HG03565 (cell line): ENCODE measurements around the gene TGFB2.

Experiments used
- ATAC-seq: cut with Tn5 transposase; IDR thresholded peaks from one replicate; pipeline ENCODE4 v1.9.1; 2021; ENCODE audit warnings: mild to moderate bottlenecking, moderate library complexity; ENCODE audit not compliant: unreplicated experiment

TGFB2 gene

GRCh38 chr1:218382261-218382660, 37.1 kb downstream of the TGFB2 start:
- ATAC-seq, result no peak

GRCh38 chr1:218383051-218383450, 37.9 kb downstream of the TGFB2 start:
- no peak for ATAC-seq

GRCh38 chr1:218383681-218384080, 38.5 kb downstream of the TGFB2 start:
- no peak for ATAC-seq

GRCh38 chr1:218384581-218384993, 39.5 kb downstream of the TGFB2 start:
- no peak for ATAC-seq

DNA sequence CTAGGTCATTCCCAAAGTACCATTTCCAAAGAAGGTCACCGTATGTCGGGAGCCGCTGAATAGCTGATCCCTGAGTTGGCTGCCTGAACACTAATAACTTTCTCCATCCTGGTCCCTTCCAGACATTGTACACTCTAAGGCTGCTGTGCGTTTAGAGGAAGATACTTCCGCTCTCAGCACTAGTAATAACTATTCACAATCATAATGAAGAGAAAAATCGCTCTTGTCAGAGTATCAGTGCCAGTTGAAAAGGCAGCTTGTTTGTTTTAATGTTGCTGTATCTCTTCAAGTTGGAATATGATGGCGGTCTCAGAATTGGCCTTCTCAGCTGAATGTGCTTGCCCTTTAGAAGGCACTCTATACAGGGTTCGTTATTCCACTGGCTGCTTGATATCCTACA, 43.5 kb downstream of the TGFB2 start:
- no peak for ATAC-seq

DNA sequence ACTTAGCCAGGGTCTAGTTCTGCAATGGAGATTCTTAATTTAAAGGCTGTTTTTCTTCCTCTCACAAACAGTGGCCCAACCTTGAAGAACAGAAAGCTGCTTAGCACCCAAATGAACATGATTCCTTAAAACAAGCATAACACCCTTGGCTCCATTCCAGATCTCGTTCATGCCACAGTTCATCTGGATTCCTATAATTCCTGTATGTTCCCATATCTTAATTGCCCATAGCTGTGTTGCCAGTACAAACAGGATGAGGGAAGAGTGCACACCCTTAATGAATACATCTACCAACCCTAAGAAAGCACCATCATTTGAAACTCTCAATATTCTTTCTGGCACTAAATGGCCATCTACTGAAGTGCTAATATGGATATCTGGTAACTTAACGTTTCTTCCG, 45.5 kb downstream of the TGFB2 start:
- ATAC-seq, result no peak

DNA sequence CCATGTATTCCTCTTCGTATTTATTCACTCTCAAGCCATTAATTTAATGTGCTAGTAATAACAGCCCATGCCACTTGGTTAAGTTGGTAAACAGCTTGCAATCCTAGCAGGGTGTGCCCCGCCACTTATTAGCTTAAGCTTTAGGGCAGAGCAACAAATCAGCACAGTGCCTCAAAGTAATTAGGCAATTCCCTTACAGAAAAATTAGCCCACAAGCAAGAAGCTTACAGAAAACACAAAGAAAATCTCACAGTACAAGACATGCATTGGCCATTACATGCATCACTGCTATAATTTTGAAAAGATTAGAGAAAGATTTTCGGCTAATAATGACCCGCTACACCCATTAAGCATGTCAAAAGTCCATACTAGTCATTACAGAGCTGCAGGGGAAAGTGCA, 47.6 kb downstream of the TGFB2 start:
- ATAC-seq, result no peak

DNA sequence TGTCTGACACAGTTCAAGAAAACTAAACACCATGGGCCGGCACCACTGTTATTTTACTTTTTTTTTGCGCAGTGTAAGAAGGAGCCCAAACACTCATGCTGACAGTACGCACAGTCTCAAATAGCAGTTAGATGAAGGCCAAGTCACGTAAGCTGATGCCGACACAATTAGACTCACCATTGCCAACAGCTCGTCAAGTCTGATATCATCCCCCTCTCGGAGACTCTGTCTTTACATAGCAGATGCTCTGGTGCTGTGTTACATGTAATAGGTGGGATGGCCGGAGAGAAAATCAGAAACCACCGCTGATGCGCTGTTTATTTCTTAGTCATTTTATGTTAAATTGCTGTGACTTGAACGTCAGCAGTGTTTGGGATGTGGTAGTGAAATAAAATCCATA, 49.3 kb downstream of the TGFB2 start:
- no peak for ATAC-seq

DNA sequence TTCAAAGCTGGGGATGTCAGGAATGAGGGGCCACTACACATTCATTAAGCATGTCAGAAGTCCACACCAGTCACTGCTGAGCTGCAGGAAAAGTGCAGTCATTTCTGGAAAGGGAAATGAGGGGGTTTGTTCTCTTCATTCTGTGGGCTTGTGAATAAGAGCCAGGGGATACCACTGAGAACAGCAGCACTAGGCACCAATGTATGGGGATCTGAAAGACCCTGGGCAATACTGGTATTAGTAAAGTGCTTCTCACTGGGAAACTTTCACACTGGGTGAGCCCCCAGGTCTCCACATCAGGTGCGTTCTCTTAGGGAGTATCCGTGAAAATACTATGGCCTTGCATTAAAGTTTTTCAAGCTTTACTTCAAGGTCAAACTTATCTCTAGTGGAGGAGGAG, 49.9 kb downstream of the TGFB2 start:
- ATAC-seq, result no peak

- no peak for ATAC-seq
Observed at GRCh38 chr1:218395916-218396315, 50.8 kb downstream of the TGFB2 start.

DNA sequence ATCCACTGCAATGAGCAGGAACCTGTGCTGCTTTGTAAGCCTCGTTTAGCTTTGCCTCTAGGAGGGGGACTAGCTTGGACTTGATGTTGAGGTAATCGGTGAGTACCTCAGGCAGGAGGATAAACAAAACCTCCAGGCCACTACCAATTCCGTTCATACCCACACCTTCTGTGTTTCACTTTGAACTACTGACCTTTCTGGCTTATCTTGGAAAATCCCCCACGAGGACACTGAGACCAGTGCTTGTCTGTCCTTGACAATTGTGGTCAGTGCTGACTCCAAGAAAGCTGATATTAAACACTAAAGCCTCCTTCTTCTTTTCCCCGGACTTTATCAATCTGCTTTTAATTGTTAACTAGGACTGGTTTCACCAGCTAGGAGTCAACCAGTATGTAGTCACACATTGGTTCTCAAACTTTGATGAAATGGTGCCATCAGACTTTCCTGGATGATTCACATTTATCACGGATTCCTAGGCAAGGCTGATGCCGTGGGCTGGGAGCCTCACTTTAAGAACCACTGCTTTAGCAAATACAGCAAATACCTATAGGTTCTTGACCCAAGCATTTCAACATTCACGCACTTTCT, 52.7 kb downstream of the TGFB2 start:
- ATAC-seq, result no peak

GRCh38 chr1:218400624-218401023, 55.5 kb downstream of the TGFB2 start:
- no peak for ATAC-seq

- ATAC-seq, result no peak
Observed at GRCh38 chr1:218401441-218401997, 56.4 kb downstream of the TGFB2 start.

- ATAC-seq, result no peak
Observed at GRCh38 chr1:218401998-218402785, 57.1 kb downstream of the TGFB2 start.

GRCh38 chr1:218402786-218403120, 57.6 kb downstream of the TGFB2 start:
- no peak for ATAC-seq

GRCh38 chr1:218403300-218403699, 58.2 kb downstream of the TGFB2 start:
- no peak for ATAC-seq

- no peak for ATAC-seq
Observed at GRCh38 chr1:218407630-218408029, 62.5 kb downstream of the TGFB2 start.

- no peak for ATAC-seq
Observed at GRCh38 chr1:218408135-218408534, 63.0 kb downstream of the TGFB2 start.

DNA sequence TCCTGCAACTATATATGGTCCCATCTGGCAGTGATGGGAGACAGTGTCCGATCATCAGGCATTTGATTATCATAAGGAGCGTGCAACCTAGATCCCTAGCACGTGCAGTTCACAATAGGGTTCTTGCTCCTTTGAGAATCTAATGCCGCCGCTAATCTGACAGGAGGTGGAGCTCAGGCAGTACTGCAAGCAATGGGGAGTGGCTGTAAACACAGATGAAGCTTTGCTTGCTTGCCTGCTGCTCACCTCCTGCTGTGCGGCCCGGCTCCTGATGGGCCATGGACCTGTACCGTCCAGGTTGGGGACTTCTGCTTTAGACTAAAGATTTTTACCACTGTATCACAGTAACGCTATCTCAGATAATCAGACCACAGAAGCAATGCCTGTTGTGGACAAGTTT, 63.8 kb downstream of the TGFB2 start:
- ATAC-seq, result no peak

- no peak for ATAC-seq
Observed at GRCh38 chr1:218409946-218410510, 64.9 kb downstream of the TGFB2 start.

DNA sequence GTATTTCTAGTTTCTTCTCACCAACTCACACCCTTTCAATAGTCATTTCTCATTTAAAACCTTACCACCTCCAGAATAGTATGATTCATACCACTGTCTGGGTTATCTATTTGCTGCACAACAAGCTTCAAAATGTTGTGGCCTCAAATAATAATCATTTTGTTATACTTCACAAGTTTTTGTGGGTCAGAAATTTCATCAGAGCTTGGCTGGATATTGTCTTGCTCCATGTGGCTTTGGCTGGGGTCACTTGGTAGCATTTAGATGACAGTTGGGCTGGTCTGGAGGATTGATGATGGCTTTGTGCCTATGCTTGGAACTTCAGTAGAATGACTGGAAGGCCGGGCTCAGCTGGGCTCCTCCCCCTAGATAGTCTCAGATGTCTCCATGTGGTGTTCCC, 66.0 kb downstream of the TGFB2 start:
- no peak for ATAC-seq

GRCh38 chr1:218412171-218412570, 67.0 kb downstream of the TGFB2 start:
- ATAC-seq, result no peak
